ENCODE results near the gene MRPS7. TPM values are rescaled to one million over a fixed set of nuclear protein-coding genes. Genes with fewer than 3 reads are reported as not detected.
A peak's percentile ranks its signal among the peaks of the same experiment; 100 is the strongest.

The MRPS7 gene
- total and polyA plus RNA-seq, 9 of the 15 experiments (the other 6 are each of a cell fraction or from before 2014, with no cell fraction given), result 107 to 244 (median 132) TPM

- TF ChIP-seq NFATC3 (IDR thresholded peaks at IDR 0.05), result no peak
- no peak for TF ChIP-seq HDAC1 (IDR thresholded peaks at IDR 0.05)
- TF ChIP-seq NRF1 (conservative IDR thresholded peaks at IDR 0.05 in 1 of 2, IDR thresholded peaks at IDR 0.05 in 1 of 2), result peak; percentile 53 to 68
- peak; percentile 47 for TF ChIP-seq MAX (CRISPR knock-in tag; IDR thresholded peaks at IDR 0.05)
- no peak for TF ChIP-seq HNRNPK (IDR thresholded peaks at IDR 0.05; ENCODE audit: low read depth, low read length, poor library complexity, severe bottlenecking)
- no peak for TF ChIP-seq PRMT5 (CRISPR knock-in tag; IDR thresholded peaks at IDR 0.05)
- no peak for TF ChIP-seq ZNF41 (CRISPR knock-in tag; conservative IDR thresholded peaks at IDR 0.05)
- no peak for TF ChIP-seq EWSR1 (IDR thresholded peaks at IDR 0.05; ENCODE audit: borderline replicate concordance, low read depth, partially characterized antibody)
- TF ChIP-seq ID3 (CRISPR knock-in tag; IDR thresholded peaks at IDR 0.05), result no peak
- TF ChIP-seq ID3 (tag; IDR thresholded peaks at IDR 0.05), result peak; percentile 46; the same call in 1 of the 2 replicates
- no peak for TF ChIP-seq THAP7 (CRISPR knock-in tag; IDR thresholded peaks at IDR 0.05)
- TF ChIP-seq GABPB2 (CRISPR knock-in tag; conservative IDR thresholded peaks at IDR 0.05), result no peak
- TF ChIP-seq THRA (IDR thresholded peaks at IDR 0.05), result no peak
- TF ChIP-seq ESRRB (CRISPR knock-in tag; IDR thresholded peaks at IDR 0.05; ENCODE audit: borderline replicate concordance), result no peak
- no peak for TF ChIP-seq U2AF2 (optimal IDR thresholded peaks at IDR 0.05; ENCODE audit: low read depth, low read length)
- no peak for TF ChIP-seq ZBTB9 (CRISPR knock-in tag; IDR thresholded peaks at IDR 0.05)
- TF ChIP-seq SRSF9 (IDR thresholded peaks at IDR 0.05; ENCODE audit: borderline replicate concordance, low read depth, low read length), result no peak
- no peak for TF ChIP-seq DNMT1 (IDR thresholded peaks at IDR 0.05)
- TF ChIP-seq ZNF830 (CRISPR knock-in tag; IDR thresholded peaks at IDR 0.05), result no peak
- no peak for TF ChIP-seq NR3C1 (CRISPR knock-in tag; IDR thresholded peaks at IDR 0.05)
- TF ChIP-seq KDM2B (CRISPR knock-in tag; IDR thresholded peaks at IDR 0.05), result no peak
- TF ChIP-seq CHCHD3 (CRISPR knock-in tag; IDR thresholded peaks at IDR 0.05), result no peak
Measured at GRCh38 chr17:75240394-75241142, 21.1 kb upstream of the MRPS7 start (continued).

All from K562 (cell line).